ENCODE measurements around the gene ZNF710. TPM values are rescaled to one million over a fixed set of nuclear protein-coding genes. Genes with fewer than 3 reads are reported as not detected.
A peak's percentile ranks its signal among the peaks of the same experiment; 100 is the strongest.

Gene ZNF710
- total and polyA plus RNA-seq, 3 donors from 2014 or later: 5.7 to 9.4 (median 7.8) TPM

DNA sequence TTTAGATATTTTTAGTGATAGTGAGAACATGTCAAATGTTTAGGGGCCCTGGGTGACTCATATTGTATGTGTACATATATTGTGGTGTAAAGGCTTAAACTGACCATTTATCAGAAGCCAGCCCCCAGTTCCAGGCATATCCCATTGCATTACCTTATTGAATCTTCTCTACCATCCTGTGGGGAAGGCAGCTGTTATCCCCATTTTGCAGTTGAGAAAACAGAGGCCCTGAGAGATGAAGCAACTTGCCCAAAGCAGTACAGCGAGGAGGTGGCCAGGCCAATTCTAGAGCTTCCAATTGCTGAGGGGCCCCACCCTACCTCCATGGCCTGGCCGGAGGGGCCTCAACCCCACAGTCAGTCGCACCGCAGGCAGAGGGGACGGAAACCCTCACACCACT is 47.9 kb downstream of the ZNF710 start:
- H3K27me3 ChIP-seq: no peaks in the 10 kb centered on the region
- no peak for TF ChIP-seq POLR2A (IDR thresholded peaks at IDR 0.05)
- TF ChIP-seq, protein P1, sequence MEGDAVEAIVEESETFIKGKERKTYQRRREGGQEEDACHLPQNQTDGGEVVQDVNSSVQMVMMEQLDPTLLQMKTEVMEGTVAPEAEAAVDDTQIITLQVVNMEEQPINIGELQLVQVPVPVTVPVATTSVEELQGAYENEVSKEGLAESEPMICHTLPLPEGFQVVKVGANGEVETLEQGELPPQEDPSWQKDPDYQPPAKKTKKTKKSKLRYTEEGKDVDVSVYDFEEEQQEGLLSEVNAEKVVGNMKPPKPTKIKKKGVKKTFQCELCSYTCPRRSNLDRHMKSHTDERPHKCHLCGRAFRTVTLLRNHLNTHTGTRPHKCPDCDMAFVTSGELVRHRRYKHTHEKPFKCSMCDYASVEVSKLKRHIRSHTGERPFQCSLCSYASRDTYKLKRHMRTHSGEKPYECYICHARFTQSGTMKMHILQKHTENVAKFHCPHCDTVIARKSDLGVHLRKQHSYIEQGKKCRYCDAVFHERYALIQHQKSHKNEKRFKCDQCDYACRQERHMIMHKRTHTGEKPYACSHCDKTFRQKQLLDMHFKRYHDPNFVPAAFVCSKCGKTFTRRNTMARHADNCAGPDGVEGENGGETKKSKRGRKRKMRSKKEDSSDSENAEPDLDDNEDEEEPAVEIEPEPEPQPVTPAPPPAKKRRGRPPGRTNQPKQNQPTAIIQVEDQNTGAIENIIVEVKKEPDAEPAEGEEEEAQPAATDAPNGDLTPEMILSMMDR (IDR thresholded peaks at IDR 0.05): no peak
- DNase-seq: no peak
- no peak overlapping the region for H3K27ac ChIP-seq
- no peaks in the 10 kb centered on the region for H3K4me1 ChIP-seq
- H3K4me3 ChIP-seq: no peak overlapping the region
- intact Hi-C loops (cut with DNase I; ENCODE audit: low total_unique reads): no loop called here
- H3K9me3 ChIP-seq: no peaks in the 10 kb centered on the region
- 97% methylated on average over 3 to 5 of the region's 5 CpGs for WGBS, 2 donors
- no peaks in the 10 kb centered on the region for H3K36me3 ChIP-seq (ENCODE audit: low read depth, missing control alignments)

DNA sequence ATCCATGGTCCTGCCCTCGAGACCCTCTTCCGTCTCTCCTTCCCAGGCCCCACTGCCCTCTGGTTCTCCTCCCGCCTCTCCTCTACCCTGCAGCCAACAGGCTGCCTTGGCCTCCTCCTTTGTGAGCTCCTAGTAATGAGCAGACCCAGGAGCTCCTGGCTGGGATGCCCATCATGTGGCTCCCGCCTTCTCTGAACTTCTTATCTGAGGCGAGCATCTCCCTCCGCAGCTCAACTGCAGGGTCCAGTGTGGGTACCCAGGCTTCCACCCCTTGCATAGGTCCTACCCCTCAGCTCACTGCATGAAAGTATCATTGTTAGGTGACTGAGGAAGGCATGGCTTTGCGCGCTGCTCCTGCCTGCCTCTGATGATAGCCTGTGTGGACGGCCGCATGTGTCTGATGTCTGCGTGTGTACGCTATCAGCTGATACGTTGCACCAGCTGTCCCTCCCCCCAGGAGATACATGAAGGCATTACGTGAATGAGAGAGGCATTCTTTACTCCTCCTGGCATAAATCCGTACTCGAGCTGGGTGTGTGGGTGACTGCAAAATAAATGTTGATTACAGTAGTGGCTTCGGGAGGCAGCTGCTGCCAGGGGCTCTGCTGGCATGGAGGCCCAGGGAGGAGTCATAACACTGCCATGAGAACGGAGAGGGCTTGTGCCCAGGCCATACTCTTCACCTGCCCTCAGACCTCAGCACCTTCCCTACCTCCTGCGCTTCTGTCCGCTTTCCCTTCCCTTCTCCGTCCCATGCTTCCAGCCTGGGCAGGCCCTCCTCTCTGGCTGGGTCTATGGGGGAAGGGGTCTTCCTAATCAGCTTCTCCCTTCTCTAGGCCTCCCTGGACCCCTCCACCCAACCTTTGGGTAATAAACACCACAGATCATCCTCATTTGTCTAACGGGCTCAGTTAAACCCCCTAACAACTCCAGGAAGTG is 48.8 kb downstream of the ZNF710 start:
- peak; percentile 48 for DNase-seq
- Histone ChIP-seq H3K27ac (no peak overlapping the region), H3K9me3 (no peaks in the 10 kb centered on the region), H3K27me3 (no peaks in the 10 kb centered on the region), H3K4me3 (no peak overlapping the region), H3K4me1 (no peaks in the 10 kb centered on the region), H3K36me3 (ENCODE audit: low read depth, missing control alignments) (no peaks in the 10 kb centered on the region)
- 72 to 92% methylated on average over 21 to 22 of the region's 22 CpGs for WGBS, 2 donors
- intact Hi-C loops (cut with DNase I; ENCODE audit: low total_unique reads): no loop called here
- no peak for TF ChIP-seq POLR2A (IDR thresholded peaks at IDR 0.05)
- TF ChIP-seq, protein P1 (IDR thresholded peaks at IDR 0.05): no peak

DNA sequence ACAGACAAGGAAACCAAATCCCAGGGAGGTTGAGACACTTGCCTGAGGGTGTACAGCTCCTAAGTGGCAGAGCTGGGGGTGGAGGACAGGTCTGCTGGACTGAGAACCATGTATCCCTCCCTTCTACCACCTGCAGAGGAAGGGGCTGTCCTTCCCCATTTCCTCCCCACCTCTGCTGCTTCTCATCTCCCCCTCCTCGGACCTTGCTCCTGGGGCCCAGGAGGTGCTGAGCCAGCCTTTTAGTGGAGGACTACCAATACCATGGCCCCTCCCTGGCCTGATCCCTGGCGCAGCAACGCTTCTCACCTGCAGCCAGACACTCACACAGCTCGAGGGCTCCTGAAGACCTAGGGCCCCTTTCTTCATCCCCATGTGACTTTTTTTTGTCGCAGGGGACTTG is 50.8 kb downstream of the ZNF710 start:
- H3K27ac ChIP-seq: no peak overlapping the region
- DNase-seq: no peak
- no peaks in the 10 kb centered on the region for H3K4me1 ChIP-seq
- H3K36me3 ChIP-seq (ENCODE audit: low read depth, missing control alignments): no peaks in the 10 kb centered on the region
- H3K4me3 ChIP-seq: no peak overlapping the region
- whole genome bisulfite sequencing, 2 donors: 86 to 89% methylated on average over 5 of the region's 5 CpGs
- H3K9me3 ChIP-seq: no peaks in the 10 kb centered on the region
- no peaks in the 10 kb centered on the region for H3K27me3 ChIP-seq
- TF ChIP-seq POLR2A (IDR thresholded peaks at IDR 0.05): no peak
- TF ChIP-seq, protein P1 (IDR thresholded peaks at IDR 0.05): no peak
- intact Hi-C loops (cut with DNase I; ENCODE audit: low total_unique reads): no loop called here

DNA sequence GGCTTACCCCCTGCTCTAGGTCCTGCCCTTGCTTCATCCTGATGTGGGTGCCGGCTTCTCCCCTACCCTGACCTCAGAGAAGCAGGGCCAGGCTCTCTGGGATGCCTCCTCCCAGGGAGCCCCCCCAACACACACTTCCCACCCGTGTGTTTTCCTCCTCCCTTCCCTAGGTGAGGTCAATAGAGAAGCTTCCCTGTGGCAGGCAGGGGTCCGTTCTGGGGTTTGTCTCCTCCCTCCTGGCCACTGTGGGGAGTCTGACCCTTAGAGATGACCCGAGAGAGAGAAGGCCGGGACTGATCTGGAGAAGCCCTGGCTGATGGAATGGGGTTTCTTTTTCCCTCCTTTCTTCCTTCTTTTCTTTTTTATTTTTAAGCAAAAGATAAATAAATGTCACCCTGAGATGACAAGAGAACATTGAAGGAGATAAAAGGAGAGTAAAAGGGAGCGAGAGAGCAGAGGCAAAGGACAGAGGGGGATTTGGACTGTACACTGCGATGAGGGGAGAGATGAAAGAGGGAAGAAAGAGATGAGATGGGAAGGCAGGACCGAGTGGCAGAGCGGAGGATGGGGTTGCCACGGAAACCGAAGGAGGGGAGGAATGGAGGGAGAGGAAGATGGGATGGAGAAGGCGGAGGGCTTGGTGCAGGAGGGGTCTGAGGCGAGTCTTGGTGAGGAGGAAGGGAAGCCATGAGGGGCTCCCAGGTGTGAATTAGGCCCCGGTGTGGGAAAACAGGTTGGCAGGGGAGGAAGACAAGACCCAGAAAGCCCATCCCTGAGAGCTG is 52.8 kb downstream of the ZNF710 start:
- Histone ChIP-seq H3K36me3 (ENCODE audit: low read depth, missing control alignments) (no peaks in the 10 kb centered on the region), H3K4me3 (no peak overlapping the region), H3K27ac (no peak overlapping the region), H3K4me1 (no peaks in the 10 kb centered on the region), H3K9me3 (no peaks in the 10 kb centered on the region), H3K27me3 (no peaks in the 10 kb centered on the region)
- no peak for DNase-seq
- 85 to 88% methylated on average over 14 of the region's 14 CpGs for WGBS, 2 donors
- no peak for TF ChIP-seq POLR2A (IDR thresholded peaks at IDR 0.05)
- TF ChIP-seq, protein P1 (IDR thresholded peaks at IDR 0.05): no peak
- intact Hi-C loops (cut with DNase I; ENCODE audit: low total_unique reads): no loop called here

All from testis (tissue), 3 donors.